ENCODE results near the gene TTC13. TPM values are rescaled to one million over a fixed set of nuclear protein-coding genes. Genes with fewer than 3 reads are reported as not detected.

Gene TTC13
- total and polyA plus RNA-seq, 10 of the 15 experiments (the other 5 are each of a cell fraction or from before 2014, with no cell fraction given): 5.8 to 30.8 (median 18.5) TPM

- TF ChIP-seq BCLAF1 (IDR thresholded peaks at IDR 0.05): no peak
- no peak for TF ChIP-seq MLLT1 (IDR thresholded peaks at IDR 0.05)
- peak; percentile 21; the same call in 1 of the 2 replicates for TF ChIP-seq RELB (IDR thresholded peaks at IDR 0.05; ENCODE audit: low read depth)
- TF ChIP-seq EGR1 (IDR thresholded peaks at IDR 0.05; ENCODE audit: borderline replicate concordance in 1 of 2, low read depth in 2 of 2, low read length in 2 of 2): no peak
- no peak for TF ChIP-seq TBL1XR1 (IDR thresholded peaks at IDR 0.05; ENCODE audit: low read depth, low read length)
- TF ChIP-seq ZZZ3 (IDR thresholded peaks at IDR 0.05; ENCODE audit: control insufficient read depth, insufficient read length, low read depth): no peak
- no peak for TF ChIP-seq SREBF1 (IDR thresholded peaks at IDR 0.05; ENCODE audit: low read length)
- no peak for TF ChIP-seq SMC3 (IDR thresholded peaks at IDR 0.05; ENCODE audit: borderline replicate concordance, low read length)
- no peak for TF ChIP-seq MEF2B (IDR thresholded peaks at IDR 0.05; ENCODE audit: partially characterized antibody, poor library complexity, severe bottlenecking)
- no peak for TF ChIP-seq ZSCAN29 (IDR thresholded peaks at IDR 0.05)
- no peak for TF ChIP-seq HSF1 (IDR thresholded peaks at IDR 0.05; ENCODE audit: low read depth, low read length)
- no peak for TF ChIP-seq MAX (IDR thresholded peaks at IDR 0.05; ENCODE audit: low read depth, low read length)
- no peak for TF ChIP-seq MEF2A (IDR thresholded peaks at IDR 0.05; ENCODE audit: insufficient read depth, low read depth, low read length)
- TF ChIP-seq JUND (IDR thresholded peaks at IDR 0.05; ENCODE audit: low read depth, low read length): no peak
- TF ChIP-seq SMARCA5 (IDR thresholded peaks at IDR 0.05): no peak
- no peak for TF ChIP-seq ZBTB40 (IDR thresholded peaks at IDR 0.05; ENCODE audit: borderline replicate concordance)
- TF ChIP-seq BHLHE40 (IDR thresholded peaks at IDR 0.05; ENCODE audit: borderline replicate concordance in 1 of 2, low read depth in 2 of 2, low read length in 1 of 2): no peak
- no peak for TF ChIP-seq CEBPB (IDR thresholded peaks at IDR 0.05; ENCODE audit: borderline replicate concordance in 1 of 2, low read depth in 2 of 2, low read length in 2 of 2)
Observed at GRCh38 chr1:230892018-230892491, 86.6 kb downstream of the TTC13 start (continued).

All from GM12878 (cell line).